Mesenchymal stem cell (in vitro differentiated cells and primary cell): Measurements from ENCODE around the gene VWCE.

ENCODE experiments used
- DNase-seq: peaks from one replicate; pipeline ENCODE4 v3.0.0-alpha.2; 2013
- H2AFZ ChIP-seq: one replicate; pipeline ENCODE4 v1.6.1; 2013; ENCODE audit warnings: low read depth, mild to moderate bottlenecking, control low read depth, inconsistent platforms, low read length, moderate library complexity
- H2AK5ac ChIP-seq: 2 replicates; pipeline ENCODE4 v1.6.1; 2013; ENCODE audit warnings: low read length, moderate library complexity, mild to moderate bottlenecking, inconsistent platforms; ENCODE audit not compliant: severe bottlenecking
- H2BK120ac ChIP-seq: one replicate; pipeline ENCODE4 v1.6.1; 2013; ENCODE audit warnings: low read depth, mild to moderate bottlenecking, inconsistent platforms, low read length, moderate library complexity
- H2BK12ac ChIP-seq, 2 experiments: one replicate each; pipeline ENCODE4 v1.6.1; 2013; ENCODE audit warnings: inconsistent platforms in 2 of 2, low read length in 2 of 2, mild to moderate bottlenecking in 2 of 2, moderate library complexity in 2 of 2, control low read depth in 1 of 2
- H2BK15ac ChIP-seq: one replicate; pipeline ENCODE4 v1.6.1; 2013; ENCODE audit warnings: mild to moderate bottlenecking, low read depth, inconsistent platforms; ENCODE audit not compliant: poor library complexity, severe bottlenecking
- H2BK5ac ChIP-seq: 2 replicates; pipeline ENCODE4 v1.6.1; 2013; ENCODE audit warnings: low read depth, mild to moderate bottlenecking, low read length, control low read depth, inconsistent platforms; ENCODE audit not compliant: poor library complexity, severe bottlenecking
- H3K14ac ChIP-seq, 2 experiments: one replicate each; pipeline ENCODE4 v1.6.1; 2013; ENCODE audit warnings: inconsistent platforms in 2 of 2, low read length in 2 of 2, control low read depth in 1 of 2, mild to moderate bottlenecking in 1 of 2, moderate library complexity in 1 of 2
- H3K18ac ChIP-seq, 2 experiments: one replicate each; pipeline ENCODE4 v1.6.1; 2013; ENCODE audit warnings: inconsistent platforms in 2 of 2, low read length in 2 of 2, control low read depth in 1 of 2, low read depth in 1 of 2, mild to moderate bottlenecking in 1 of 2
- H3K23ac ChIP-seq, 2 experiments: one replicate each; pipeline ENCODE4 v1.6.1; 2013; ENCODE audit warnings: inconsistent platforms in 2 of 2, low read length in 2 of 2, mild to moderate bottlenecking in 2 of 2, moderate library complexity in 2 of 2, control low read depth in 1 of 2
- H3K27ac ChIP-seq: 2 replicates; pipeline ENCODE4 v1.5.1; 2013; ENCODE audit warnings: mild to moderate bottlenecking, moderate library complexity, low read length, control low read depth, inconsistent platforms; ENCODE audit not compliant: poor library complexity, severe bottlenecking
- H3K27me3 ChIP-seq, 2 experiments: 2 replicates each; pipeline versions ENCODE4 v1.6.1 to v1.7.0; 2013; ENCODE audit warnings: low read length in 2 of 2, mild to moderate bottlenecking in 2 of 2, moderate library complexity in 2 of 2, control low read depth in 1 of 2, inconsistent platforms in 1 of 2; ENCODE audit not compliant: control insufficient read depth in 1 of 2, insufficient read depth in 1 of 2
- H3K36me3 ChIP-seq, 2 experiments: 2 replicates each; pipeline versions ENCODE4 v1.6.1 to v1.7.0; 2013; ENCODE audit warnings: low read length in 2 of 2, control low read depth in 1 of 2, inconsistent platforms in 1 of 2, low read depth in 1 of 2, mild to moderate bottlenecking in 1 of 2; ENCODE audit not compliant: insufficient read depth in 2 of 2, control insufficient read depth in 1 of 2
- H3K4ac ChIP-seq, 2 experiments: one replicate each; pipeline ENCODE4 v1.6.1; 2013; ENCODE audit warnings: inconsistent platforms in 2 of 2, low read length in 2 of 2, mild to moderate bottlenecking in 2 of 2, moderate library complexity in 2 of 2, control low read depth in 1 of 2, low read depth in 1 of 2
- H3K4me1 ChIP-seq: 2 replicates; pipeline ENCODE4 v1.6.1; 2013; ENCODE audit warnings: low read depth, low read length, control low read depth; ENCODE audit not compliant: control insufficient read depth, insufficient read depth
- H3K4me2 ChIP-seq: 2 replicates; pipeline ENCODE4 v1.6.1; 2013; ENCODE audit warnings: low read length, mild to moderate bottlenecking, inconsistent platforms; ENCODE audit not compliant: poor library complexity, severe bottlenecking
- H3K4me3 ChIP-seq, 2 experiments: 2 replicates each; pipeline versions ENCODE4 v1.5.1 to v1.7.0; 2013; ENCODE audit warnings: low read length in 2 of 2, mild to moderate bottlenecking in 2 of 2, control low read depth in 1 of 2, low read depth in 1 of 2; ENCODE audit not compliant: insufficient read depth in 1 of 2
- H3K79me1 ChIP-seq: replicated peaks from 2 replicates; pipeline ENCODE4 v1.6.1; 2013; ENCODE audit warnings: mild to moderate bottlenecking, control low read depth, low read length, inconsistent platforms; ENCODE audit not compliant: poor library complexity, severe bottlenecking
- H3K9ac ChIP-seq: 2 replicates; pipeline ENCODE4 v1.7.0; 2013; ENCODE audit warnings: mild to moderate bottlenecking, low read length, moderate library complexity
- H3K9me3 ChIP-seq: 2 replicates; pipeline ENCODE4 v1.7.0; 2013; ENCODE audit warnings: mild to moderate bottlenecking, low read length; ENCODE audit not compliant: control insufficient read depth
- H4K8ac ChIP-seq: one replicate; pipeline ENCODE4 v1.6.1; 2013; ENCODE audit warnings: inconsistent platforms, mild to moderate bottlenecking, low read length, moderate library complexity
- H4K91ac ChIP-seq: one replicate; pipeline ENCODE4 v1.6.1; 2013; ENCODE audit warnings: mild to moderate bottlenecking, low read length, inconsistent platforms
- WGBS: methylation state at CpG from one replicate; pipeline ENCODE4 v1.1.7; 2013; ENCODE audit warnings: mixed read lengths; 5-methylcytosine and 5-hydroxymethylcytosine counted together

Gene VWCE

GRCh38 chr11:61305417-61305816 is 10.3 kb upstream of the VWCE start:
- no peak overlapping the region for H2AFZ ChIP-seq
- no peak overlapping the region for H2AK5ac ChIP-seq
- DNase-seq = no peak
- H3K14ac ChIP-seq = no peak overlapping the region
- no peak overlapping the region for H3K4me2 ChIP-seq
- no peaks in the 10 kb centered on the region for H3K4me1 ChIP-seq
- no peak overlapping the region for H4K91ac ChIP-seq
- H3K9ac ChIP-seq = no peak overlapping the region
- no peak overlapping the region for H2BK12ac ChIP-seq
- H2BK120ac ChIP-seq = no peak overlapping the region
- H3K4ac ChIP-seq = no peak overlapping the region
- H3K27me3 ChIP-seq = no peaks in the 10 kb centered on the region
- H3K36me3 ChIP-seq = peaks cover 84 to 96% of the 10 kb centered on the region in 2 experiments
- H2BK15ac ChIP-seq = no peak overlapping the region
- H4K8ac ChIP-seq = no peak overlapping the region
- H3K27ac ChIP-seq = no peak overlapping the region
- H3K18ac ChIP-seq = no peak overlapping the region
- H3K4me3 ChIP-seq = no peak overlapping the region
- no peak overlapping the region for H2BK5ac ChIP-seq
- no peak overlapping the region for H3K23ac ChIP-seq
- H3K79me1 ChIP-seq = peaks cover 47% of the 10 kb centered on the region
- 97% methylated on average over 7 of the region's 7 CpGs for WGBS
- no peaks in the 10 kb centered on the region for H3K9me3 ChIP-seq

GRCh38 chr11:61303725-61304124 is 8.6 kb upstream of the VWCE start:
- peaks cover 34% of the 10 kb centered on the region for H3K79me1 ChIP-seq
- no peak overlapping the region for H3K18ac ChIP-seq
- 97% methylated on average over 8 of the region's 9 CpGs for WGBS

GRCh38 chr11:61302550-61302949 is 7.4 kb upstream of the VWCE start:
- no peak overlapping the region for H3K4ac ChIP-seq
- no peak overlapping the region for H3K4me3 ChIP-seq
- H3K79me1 ChIP-seq = peaks cover 24% of the 10 kb centered on the region
- no peak overlapping the region for H4K8ac ChIP-seq
- H2BK12ac ChIP-seq = no peak overlapping the region
- no peak overlapping the region for H4K91ac ChIP-seq
- WGBS = 97% methylated on average over 13 of the region's 13 CpGs
- no peak overlapping the region for H3K9ac ChIP-seq
- H2BK120ac ChIP-seq = no peak overlapping the region
- no peak overlapping the region for H2BK5ac ChIP-seq
- H3K27me3 ChIP-seq = no peaks in the 10 kb centered on the region
- no peak overlapping the region for H2AK5ac ChIP-seq
- no peaks in the 10 kb centered on the region for H3K9me3 ChIP-seq
- H3K18ac ChIP-seq = no peak overlapping the region
- H3K14ac ChIP-seq = no peak overlapping the region
- H3K4me1 ChIP-seq = peaks cover 4% of the 10 kb centered on the region
- no peak for DNase-seq
- H3K27ac ChIP-seq = no peak overlapping the region
- no peak overlapping the region for H3K23ac ChIP-seq
- H3K4me2 ChIP-seq = no peak overlapping the region
- H2AFZ ChIP-seq = no peak overlapping the region
- peaks cover 79 to 87% of the 10 kb centered on the region in 2 experiments for H3K36me3 ChIP-seq
- H2BK15ac ChIP-seq = no peak overlapping the region

More at GRCh38 chr11:61303725-61304124, 8.6 kb upstream of the VWCE start:
- H3K23ac ChIP-seq = no peak overlapping the region
- no peak overlapping the region for H2AFZ ChIP-seq
- H3K4me3 ChIP-seq = no peak overlapping the region
- H4K8ac ChIP-seq = no peak overlapping the region
- H4K91ac ChIP-seq = no peak overlapping the region
- H2BK5ac ChIP-seq = no peak overlapping the region
- no peaks in the 10 kb centered on the region for H3K27me3 ChIP-seq
- peaks cover 86 to 96% of the 10 kb centered on the region in 2 experiments for H3K36me3 ChIP-seq
- no peak overlapping the region for H2BK12ac ChIP-seq
- no peak overlapping the region for H3K4me2 ChIP-seq
- no peaks in the 10 kb centered on the region for H3K9me3 ChIP-seq
- H2BK15ac ChIP-seq = no peak overlapping the region
- no peak overlapping the region for H2AK5ac ChIP-seq
- H3K27ac ChIP-seq = no peak overlapping the region
- peaks cover under 1% of the 10 kb centered on the region for H3K4me1 ChIP-seq
- no peak overlapping the region for H3K9ac ChIP-seq
- no peak overlapping the region for H3K14ac ChIP-seq
- no peak overlapping the region for H3K4ac ChIP-seq
- no peak for DNase-seq
- H2BK120ac ChIP-seq = no peak overlapping the region

GRCh38 chr11:61298663-61299244 is 3.6 kb upstream of the VWCE start:
- Histone ChIP-seq H3K27me3 (peaks cover 0 to under 1% of the 10 kb centered on the region in 2 experiments), H2AFZ (no peak overlapping the region), H3K4me3 (peak overlapping the region in 1 of 2 experiments; percentile 17), H3K4me2 (no peak overlapping the region), H4K8ac (no peak overlapping the region), H3K9ac (peak overlapping the region; percentile 70), H3K18ac (no peak overlapping the region), H3K27ac (peak overlapping the region; percentile 13), H3K36me3 (peaks cover 52 to 54% of the 10 kb centered on the region in 2 experiments), H3K4me1 (peaks cover 26% of the 10 kb centered on the region), H2AK5ac (no peak overlapping the region), H2BK15ac (no peak overlapping the region), H3K23ac (no peak overlapping the region), H3K9me3 (no peaks in the 10 kb centered on the region), H3K4ac (no peak overlapping the region), H4K91ac (no peak overlapping the region), H2BK12ac (no peak overlapping the region), H3K14ac (no peak overlapping the region), H2BK120ac (no peak overlapping the region), H3K79me1 (peaks cover 11% of the 10 kb centered on the region), H2BK5ac (no peak overlapping the region)
- DNase-seq = no peak
- WGBS = 97% methylated on average over 4 of the region's 4 CpGs
